Cardiac muscle cell (in vitro differentiated cells and primary cell): ENCODE results near the gene FGF22. TPM values are rescaled to one million over a fixed set of nuclear protein-coding genes. Genes with fewer than 3 reads are reported as not detected.

Experiments
- DNase-seq, 2 donors: peaks; one replicate each; pipeline versions ENCODE4 v3.0.0 to v3.0.0-alpha.2; 2010 to 2017; ENCODE audit warnings: low read depth in 1 of 2, low spot score in 1 of 2
- H3K27ac ChIP-seq: fragments of 200-600 bp; sonication (generic); 2 replicates; pipeline ENCODE4 v1.5.1; 2016
- H3K27me3 ChIP-seq: fragments of 200-600 bp; sonication (generic); 2 replicates; pipeline ENCODE4 v1.6.0; 2016; ENCODE audit warnings: control low read depth
- H3K36me3 ChIP-seq: fragments of 200-600 bp; sonication (generic); 2 replicates; pipeline ENCODE4 v1.5.1; 2016; ENCODE audit warnings: control low read depth
- H3K4me1 ChIP-seq: fragments of 200-600 bp; sonication (generic); 2 replicates; pipeline ENCODE4 v1.8.1; 2017; ENCODE audit warnings: low read depth, mild to moderate bottlenecking, mixed run types
- H3K4me3 ChIP-seq: fragments of 200-600 bp; sonication (generic); 2 replicates; pipeline ENCODE4 v1.5.1; 2016; ENCODE audit warnings: mild to moderate bottlenecking
- H3K9me3 ChIP-seq: fragments of 200-600 bp; sonication (generic); 2 replicates; pipeline ENCODE4 v1.5.1; 2017; ENCODE audit warnings: low read depth, mild to moderate bottlenecking, control low read depth
- polyA plus RNA-seq: library from polyadenylated mRNA; unstranded; fragments of >200 nt; fragmentation: Nextera tagmentation; extraction: Ambion mirVana; gene quantifications from 2 replicates; pipeline ENCODE4 v1.2.1, GENCODE V29; 2016
- total RNA-seq: library from RNA; depleted of rRNA; stranded (reverse); fragments of >200 nt; gene quantifications from 2 replicates; pipeline ENCODE4 v1.2.3, GENCODE V29; 2016
- TF ChIP-seq, protein P1 (sequence below): IDR thresholded peaks from 2 replicates; pipeline ENCODE4 v1.5.1; 2012; ENCODE audit warnings: low read depth, mild to moderate bottlenecking, low read length

The FGF22 gene
- total and polyA plus RNA-seq, 2 experiments from 2014 or later, result 0.92 TPM; not detected in 1

- Histone ChIP-seq H3K9me3 (no peaks in the 10 kb centered on the region), H3K4me1 (peaks cover 8% of the 10 kb centered on the region), H3K4me3 (no peak overlapping the region), H3K27me3 (no peaks in the 10 kb centered on the region), H3K36me3 (no peaks in the 10 kb centered on the region), H3K27ac (no peak overlapping the region)
- TF ChIP-seq, protein P1, sequence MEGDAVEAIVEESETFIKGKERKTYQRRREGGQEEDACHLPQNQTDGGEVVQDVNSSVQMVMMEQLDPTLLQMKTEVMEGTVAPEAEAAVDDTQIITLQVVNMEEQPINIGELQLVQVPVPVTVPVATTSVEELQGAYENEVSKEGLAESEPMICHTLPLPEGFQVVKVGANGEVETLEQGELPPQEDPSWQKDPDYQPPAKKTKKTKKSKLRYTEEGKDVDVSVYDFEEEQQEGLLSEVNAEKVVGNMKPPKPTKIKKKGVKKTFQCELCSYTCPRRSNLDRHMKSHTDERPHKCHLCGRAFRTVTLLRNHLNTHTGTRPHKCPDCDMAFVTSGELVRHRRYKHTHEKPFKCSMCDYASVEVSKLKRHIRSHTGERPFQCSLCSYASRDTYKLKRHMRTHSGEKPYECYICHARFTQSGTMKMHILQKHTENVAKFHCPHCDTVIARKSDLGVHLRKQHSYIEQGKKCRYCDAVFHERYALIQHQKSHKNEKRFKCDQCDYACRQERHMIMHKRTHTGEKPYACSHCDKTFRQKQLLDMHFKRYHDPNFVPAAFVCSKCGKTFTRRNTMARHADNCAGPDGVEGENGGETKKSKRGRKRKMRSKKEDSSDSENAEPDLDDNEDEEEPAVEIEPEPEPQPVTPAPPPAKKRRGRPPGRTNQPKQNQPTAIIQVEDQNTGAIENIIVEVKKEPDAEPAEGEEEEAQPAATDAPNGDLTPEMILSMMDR, result no peak
- no peak for DNase-seq
Observed at GRCh38 chr19:657611-658010, 17.9 kb downstream of the FGF22 start.

GRCh38 chr19:658059-658839 is 18.6 kb downstream of the FGF22 start:
- Histone ChIP-seq H3K4me1 (peaks cover 8% of the 10 kb centered on the region), H3K27ac (no peak overlapping the region), H3K9me3 (no peaks in the 10 kb centered on the region)

DNA sequence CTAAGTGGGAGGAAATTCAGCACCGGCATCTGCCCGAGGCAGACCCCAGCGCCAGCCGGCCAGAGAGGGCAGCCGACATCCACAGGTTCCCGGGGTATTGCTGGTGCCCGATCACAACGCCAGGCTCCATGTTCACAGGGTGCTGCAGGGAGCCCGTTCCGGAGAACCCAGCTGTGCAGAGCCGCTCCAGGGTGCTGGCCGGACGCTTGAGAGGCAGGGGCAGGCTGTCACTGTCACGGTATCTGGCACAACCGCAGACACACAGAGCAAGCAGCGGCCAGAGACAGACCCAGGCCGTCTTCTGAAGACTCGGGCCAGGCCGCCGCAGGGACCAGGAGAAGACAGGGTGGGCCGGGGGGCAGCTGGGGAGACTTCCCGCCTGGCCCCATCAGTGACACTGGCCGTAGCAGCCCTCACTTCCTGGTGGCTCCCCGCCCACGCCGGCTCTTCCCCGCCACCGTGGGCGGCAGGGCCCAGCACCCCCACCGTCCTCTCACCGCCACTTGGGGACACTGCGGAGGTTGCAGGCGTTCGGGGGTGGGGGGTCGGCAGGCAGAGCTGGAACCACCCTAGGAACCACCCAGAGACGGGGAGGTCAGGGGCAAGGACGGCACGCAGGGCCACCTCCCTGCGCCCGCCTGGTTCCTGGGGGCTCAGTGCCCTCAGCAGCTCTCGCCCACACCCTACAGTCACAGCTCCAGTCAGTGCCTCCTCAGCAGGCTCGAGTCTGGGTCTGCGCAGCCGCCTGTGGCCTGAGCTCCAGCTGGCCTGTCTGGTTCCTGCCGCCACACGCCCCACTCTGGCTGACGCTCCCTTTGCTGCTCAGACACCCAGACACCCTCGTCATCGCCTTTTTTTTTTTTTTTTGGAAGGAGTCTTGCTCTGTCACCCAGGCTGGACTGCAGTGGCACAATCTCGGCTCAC is 19.5 kb downstream of the FGF22 start:
- no peak overlapping the region for H3K4me3 ChIP-seq
- H3K27me3 ChIP-seq, result no peaks in the 10 kb centered on the region
- no peak overlapping the region for H3K27ac ChIP-seq
- peak in 1 of 2 donors; percentile 29 for DNase-seq
- H3K9me3 ChIP-seq, result no peaks in the 10 kb centered on the region
- peaks cover 8% of the 10 kb centered on the region for H3K4me1 ChIP-seq
- H3K36me3 ChIP-seq, result no peaks in the 10 kb centered on the region
- TF ChIP-seq, protein P1, result no peak

More at GRCh38 chr19:658059-658839, 18.6 kb downstream of the FGF22 start:
- H3K36me3 ChIP-seq, result no peaks in the 10 kb centered on the region
- H3K4me3 ChIP-seq, result no peak overlapping the region
- H3K27me3 ChIP-seq, result no peaks in the 10 kb centered on the region
- TF ChIP-seq, protein P1, result no peak
- DNase-seq, result no peak

DNA sequence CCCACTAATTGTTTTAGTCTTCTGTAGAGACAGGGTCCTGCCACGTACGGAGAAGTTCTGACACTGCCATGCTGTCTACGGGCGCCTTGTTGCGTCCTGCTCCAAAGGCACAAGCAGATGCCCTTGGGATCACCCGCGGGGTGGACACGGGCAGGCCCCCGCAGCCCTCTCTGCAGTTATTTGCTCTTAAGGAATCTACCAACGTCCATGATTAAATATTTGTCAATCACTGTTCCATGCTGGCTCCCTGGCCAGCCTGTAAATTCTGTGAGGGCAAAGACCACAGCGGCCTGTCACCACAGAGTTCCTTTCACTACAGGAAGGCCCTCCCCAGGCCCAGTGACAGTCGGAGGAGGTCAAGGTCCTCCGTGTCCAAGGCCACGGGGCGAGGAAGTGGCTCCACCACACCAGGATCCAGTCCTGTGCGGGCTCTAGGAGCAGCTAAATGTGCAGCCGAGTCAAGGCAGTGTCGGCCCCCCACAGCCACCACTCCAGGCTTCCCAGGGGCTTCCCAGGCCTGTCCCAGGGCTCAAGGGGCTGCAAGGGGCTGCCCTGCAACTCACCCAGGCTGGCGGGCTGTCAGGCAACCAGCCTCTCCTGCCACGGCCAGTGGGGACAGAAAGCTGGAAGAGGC is 21.2 kb downstream of the FGF22 start:
- H3K27me3 ChIP-seq, result no peaks in the 10 kb centered on the region
- H3K9me3 ChIP-seq, result no peaks in the 10 kb centered on the region
- no peak for DNase-seq
- peaks cover 8% of the 10 kb centered on the region for H3K4me1 ChIP-seq
- no peak overlapping the region for H3K4me3 ChIP-seq
- TF ChIP-seq, protein P1, result no peak
- peak overlapping the region; percentile 82 for H3K27ac ChIP-seq
- H3K36me3 ChIP-seq, result no peaks in the 10 kb centered on the region

DNA sequence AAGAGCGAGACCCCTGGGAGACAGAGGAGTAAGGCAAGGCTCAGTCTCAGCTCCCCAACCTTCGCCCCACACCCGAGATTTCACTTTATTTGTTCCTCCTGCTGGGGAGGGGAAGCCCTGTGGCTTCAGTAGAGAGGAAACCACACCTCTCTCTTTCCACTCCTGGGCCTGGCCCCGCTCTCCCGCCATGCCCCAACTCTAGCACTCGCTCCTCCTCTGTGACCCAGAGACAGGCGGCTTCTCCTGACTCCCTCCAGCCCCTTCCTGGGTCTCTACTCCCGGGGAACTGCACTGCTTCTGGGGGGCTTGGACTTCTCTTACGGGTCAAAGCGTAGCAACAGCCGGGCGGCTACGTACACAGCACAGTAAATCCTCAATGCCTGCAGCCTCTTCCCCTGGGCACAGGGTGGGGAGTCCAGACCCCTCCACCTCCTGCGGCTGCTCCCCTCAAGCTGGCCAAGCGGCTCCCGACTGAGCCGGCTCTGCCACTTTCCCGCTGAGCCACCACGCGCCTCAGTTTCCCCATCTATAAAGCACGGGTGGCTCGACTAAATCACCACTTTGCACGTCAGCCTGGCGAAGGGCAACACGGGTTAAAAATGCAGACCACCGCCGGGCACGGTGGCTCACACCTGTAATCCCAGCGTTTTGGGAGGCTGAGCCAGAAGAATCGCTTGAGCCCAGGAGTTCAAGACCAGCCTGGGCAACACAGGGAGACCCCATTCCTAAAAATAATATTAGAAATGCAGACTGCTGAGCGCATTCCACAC is 21.9 kb downstream of the FGF22 start:
- DNase-seq, result peak in 1 of 2 donors; percentile 12
- H3K27ac ChIP-seq, result peak overlapping the region; percentile 82

More for the DNA sequence above, 21.9 kb downstream of the FGF22 start:
- TF ChIP-seq, protein P1, result no peak
- Histone ChIP-seq H3K4me3 (peak overlapping the region; percentile 99), H3K36me3 (no peaks in the 10 kb centered on the region), H3K27me3 (no peaks in the 10 kb centered on the region), H3K4me1 (peaks cover 8% of the 10 kb centered on the region), H3K9me3 (no peaks in the 10 kb centered on the region)
